Fibroblast of skin of left biceps (primary cell): ENCODE data around the gene URGCP.

Source experiments
- DNase-seq, 2 experiments: peaks; one replicate each; pipeline ENCODE4 v3.0.0-alpha.2; 2013; ENCODE audit warnings: low read depth in 2 of 2

The URGCP gene, protein sequence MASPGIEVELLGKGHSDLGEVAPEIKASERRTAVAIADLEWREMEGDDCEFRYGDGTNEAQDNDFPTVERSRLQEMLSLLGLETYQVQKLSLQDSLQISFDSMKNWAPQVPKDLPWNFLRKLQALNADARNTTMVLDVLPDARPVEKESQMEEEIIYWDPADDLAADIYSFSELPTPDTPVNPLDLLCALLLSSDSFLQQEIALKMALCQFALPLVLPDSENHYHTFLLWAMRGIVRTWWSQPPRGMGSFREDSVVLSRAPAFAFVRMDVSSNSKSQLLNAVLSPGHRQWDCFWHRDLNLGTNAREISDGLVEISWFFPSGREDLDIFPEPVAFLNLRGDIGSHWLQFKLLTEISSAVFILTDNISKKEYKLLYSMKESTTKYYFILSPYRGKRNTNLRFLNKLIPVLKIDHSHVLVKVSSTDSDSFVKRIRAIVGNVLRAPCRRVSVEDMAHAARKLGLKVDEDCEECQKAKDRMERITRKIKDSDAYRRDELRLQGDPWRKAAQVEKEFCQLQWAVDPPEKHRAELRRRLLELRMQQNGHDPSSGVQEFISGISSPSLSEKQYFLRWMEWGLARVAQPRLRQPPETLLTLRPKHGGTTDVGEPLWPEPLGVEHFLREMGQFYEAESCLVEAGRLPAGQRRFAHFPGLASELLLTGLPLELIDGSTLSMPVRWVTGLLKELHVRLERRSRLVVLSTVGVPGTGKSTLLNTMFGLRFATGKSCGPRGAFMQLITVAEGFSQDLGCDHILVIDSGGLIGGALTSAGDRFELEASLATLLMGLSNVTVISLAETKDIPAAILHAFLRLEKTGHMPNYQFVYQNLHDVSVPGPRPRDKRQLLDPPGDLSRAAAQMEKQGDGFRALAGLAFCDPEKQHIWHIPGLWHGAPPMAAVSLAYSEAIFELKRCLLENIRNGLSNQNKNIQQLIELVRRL

GRCh38 chr7:43906331-43907010 lies at the start of gene URGCP:
URGCP (minus strand) TSS chr7:43906596; CDS start chr7:43906575, 21 bp downstream.
- no peak for DNase-seq

DNA sequence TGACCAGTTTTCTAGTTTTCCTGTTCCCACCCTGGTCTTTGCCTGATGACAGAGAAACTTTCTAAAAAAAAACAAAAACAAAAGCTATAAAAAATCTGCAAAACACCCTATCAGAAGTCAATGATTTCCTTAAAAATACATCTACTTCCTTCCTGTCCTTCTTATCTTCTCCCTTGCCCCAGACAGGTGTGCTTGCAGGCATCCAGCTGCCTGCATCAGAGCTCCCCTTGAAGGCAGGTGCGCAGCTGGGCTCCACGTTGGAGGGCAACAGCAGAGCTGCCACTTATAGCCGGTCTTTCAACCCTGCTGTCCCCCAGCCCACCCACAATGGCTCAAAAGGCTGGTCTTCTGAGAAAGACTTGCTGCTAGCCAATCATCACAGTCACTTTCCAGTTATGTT lies 49.6 kb upstream of the URGCP start:
- DNase-seq: no peak

DNA sequence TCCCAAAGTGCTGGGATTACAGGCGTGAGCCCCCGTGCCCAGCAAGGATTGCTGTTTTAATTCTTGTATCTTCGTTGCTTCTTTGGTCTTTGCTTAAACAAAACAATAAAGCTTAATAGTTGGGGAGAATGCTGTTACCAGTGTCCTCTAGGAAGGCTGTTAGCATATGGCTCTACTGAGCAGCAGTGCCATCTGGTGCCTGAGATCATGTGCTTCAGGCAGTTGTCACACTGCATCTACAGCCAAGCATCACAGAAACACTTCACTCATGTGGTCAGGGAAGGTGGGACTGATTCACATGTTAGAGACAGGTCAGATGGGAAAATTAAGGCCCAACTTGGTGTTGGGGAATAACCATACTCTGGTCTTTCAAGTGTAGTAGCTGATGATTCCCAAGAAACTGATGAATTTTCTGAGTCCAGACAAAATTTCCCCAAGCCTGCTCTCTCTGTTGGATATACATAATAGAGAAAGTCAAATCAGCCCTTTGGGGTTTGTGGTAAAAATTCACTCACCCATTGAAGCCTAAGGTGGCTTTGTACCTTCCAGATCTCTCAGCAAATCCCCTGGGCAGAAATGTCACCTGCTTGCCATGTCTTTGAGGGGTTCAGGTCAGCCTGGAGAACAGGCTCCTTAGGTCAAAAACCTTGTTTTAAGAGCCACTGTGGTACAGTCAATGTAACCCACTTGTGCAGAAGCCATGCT lies 48.3 kb upstream of the URGCP start:
- peak; percentile 3 to 8 for DNase-seq

DNA sequence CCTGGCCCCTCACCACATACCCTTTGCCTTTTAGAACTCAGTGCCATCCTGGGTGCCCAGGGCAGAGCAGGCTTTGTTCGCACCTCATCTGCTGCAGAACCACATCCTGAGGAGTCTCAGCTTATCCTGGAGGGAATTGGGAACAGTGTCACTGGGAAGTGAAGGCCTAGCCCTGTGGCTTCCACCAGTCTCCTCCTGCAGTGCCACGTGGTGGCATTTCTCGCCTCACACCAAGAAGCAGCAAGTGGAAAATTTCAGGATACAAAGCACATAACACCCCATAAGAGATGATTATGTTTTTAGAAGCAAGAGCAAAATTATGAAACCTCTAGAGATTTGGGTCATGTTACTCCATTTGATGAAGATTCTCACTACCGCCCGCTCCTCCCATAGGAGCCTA lies 46.7 kb upstream of the URGCP start:
- DNase-seq: no peak

GRCh38 chr7:43952028-43952427 lies 45.6 kb upstream of the URGCP start:
- DNase-seq: no peak

DNA sequence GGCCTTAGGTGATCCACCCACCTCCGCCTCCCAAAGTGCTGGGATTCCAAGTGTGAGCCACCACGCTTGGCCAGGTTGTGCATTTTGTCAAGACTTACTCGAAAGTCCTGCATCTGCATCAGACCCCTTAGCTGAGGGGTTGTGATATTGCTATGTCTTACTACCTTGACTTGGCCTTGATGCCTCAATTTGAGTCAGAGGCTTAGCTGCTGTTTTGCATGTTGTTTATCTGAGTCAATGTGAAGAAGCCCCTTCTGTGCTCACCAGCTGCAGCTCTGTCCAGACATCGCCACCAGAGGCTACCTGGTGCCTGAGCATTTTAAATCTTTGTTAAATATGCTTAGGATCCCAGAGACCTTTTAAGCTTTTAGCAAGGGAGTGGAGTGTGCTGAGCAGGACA lies 37.9 kb upstream of the URGCP start:
- DNase-seq: no peak

DNA sequence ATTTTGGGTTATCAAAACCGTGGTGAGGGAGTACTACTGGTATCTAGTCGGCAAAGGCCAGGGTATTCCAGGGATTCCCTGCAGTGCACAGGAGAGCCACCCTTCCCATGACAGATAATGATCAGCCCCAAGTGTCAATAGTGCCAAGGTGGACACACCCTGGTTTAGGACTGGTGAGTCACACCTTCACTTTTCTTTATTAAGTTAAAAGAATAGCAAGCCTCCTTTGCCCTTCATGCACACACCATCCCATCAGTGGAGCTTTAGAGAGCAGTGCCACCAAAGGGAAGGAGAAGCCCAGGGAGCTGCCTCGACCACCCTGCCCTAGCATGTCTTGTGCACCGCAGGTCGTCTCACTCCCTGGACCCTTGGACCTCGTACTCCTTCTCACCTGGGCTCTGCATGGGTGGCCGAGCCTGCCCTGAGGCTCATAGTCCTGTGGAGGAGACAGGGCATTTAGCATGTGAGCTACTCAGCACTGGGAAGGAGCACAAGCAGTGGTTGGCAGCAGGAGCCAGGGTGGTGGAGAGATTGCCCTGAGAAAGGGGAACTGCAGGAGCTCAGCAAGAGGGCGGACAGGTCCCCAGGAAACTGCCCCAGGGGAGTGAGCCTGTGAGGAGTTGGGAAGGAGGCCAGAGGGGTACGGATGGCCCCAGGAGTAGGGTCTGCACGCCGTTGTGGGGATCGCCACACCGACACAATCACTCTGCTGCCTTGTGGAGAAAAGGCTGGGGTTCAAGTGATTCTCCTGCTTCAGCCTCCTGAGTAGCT lies 37.2 kb upstream of the URGCP start:
- DNase-seq: no peak

GRCh38 chr7:43942997-43943396 lies 36.6 kb upstream of the URGCP start:
- DNase-seq: no peak

- DNase-seq: no peak
Measured at GRCh38 chr7:43942250-43942649, 35.9 kb upstream of the URGCP start.

DNA sequence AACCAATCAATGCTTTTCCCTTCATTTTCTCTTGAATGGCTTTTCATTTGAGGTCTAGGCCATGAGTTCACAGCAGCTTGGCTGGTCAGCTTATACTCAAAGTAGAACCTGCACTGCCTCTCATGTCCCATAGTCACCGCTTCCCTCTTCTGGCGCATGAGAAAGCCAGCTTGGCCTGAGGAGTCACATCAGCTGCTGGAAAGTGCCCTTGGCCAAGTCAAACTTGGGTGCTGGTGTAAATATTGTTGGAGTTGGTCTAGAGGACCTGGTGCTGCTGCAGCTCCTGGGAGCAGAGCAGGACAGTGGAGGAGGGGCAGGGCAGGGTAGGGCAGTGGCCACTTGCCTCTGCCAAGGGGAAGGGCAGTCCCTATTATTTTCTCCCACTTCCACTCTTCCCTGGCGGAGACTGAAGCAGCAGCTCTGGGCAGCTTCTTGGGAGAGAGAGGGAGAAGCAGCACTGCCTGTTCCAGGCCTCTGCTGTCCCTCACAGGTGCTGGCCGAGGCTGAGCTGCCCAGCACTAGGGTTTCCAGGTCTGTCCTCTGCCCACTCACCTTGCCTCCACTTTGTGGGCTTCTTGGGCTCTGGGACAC lies 32.6 kb upstream of the URGCP start:
- DNase-seq: no peak

GRCh38 chr7:43937444-43937843 lies 31.0 kb upstream of the URGCP start:
- DNase-seq: no peak

GRCh38 chr7:43933902-43934560 lies 27.6 kb upstream of the URGCP start:
- no peak for DNase-seq

DNA sequence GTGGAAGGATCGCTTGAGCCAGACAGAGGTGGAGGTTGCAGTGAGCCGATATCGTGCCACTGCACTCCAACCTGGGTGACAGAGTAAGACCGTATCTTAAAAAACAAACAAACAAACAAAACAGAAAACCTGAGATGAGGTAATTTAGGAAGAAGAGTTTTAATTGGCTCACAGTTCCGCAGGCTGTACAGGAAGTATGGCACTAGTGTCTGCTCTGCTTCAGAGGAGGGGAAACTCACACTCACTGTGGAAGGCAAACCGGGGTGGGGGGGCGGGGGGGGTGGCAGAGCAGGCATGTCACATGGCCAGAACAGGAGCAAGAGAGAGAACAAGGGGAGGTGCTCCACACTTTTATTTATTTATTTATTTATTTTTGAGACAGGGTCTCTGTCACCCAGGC lies 24.9 kb upstream of the URGCP start:
- no peak for DNase-seq

- DNase-seq: no peak
Measured at GRCh38 chr7:43929529-43930457, 23.4 kb upstream of the URGCP start.

DNA sequence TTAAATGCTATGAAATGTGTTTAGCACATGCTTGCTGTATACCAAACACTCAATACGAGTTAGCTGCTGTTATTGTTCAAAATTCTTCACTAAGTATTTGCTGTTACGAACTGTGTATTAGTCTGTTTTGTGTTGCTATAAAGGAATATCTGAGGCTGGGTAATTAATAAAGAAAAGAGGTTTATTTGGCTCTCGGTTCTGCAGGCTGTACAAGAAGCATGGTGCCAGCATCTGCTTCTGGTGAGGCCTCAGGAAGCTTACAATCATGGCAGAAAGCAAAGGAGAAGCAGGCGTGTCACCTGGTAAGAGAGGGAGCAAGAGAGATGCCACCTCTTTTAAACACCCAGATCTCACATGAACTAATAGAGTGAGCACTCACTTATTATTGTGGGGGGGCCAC lies 21.4 kb upstream of the URGCP start:
- no peak for DNase-seq

GRCh38 chr7:43926798-43927123 lies 20.4 kb upstream of the URGCP start:
- no peak for DNase-seq

GRCh38 chr7:43925984-43926797 lies 19.8 kb upstream of the URGCP start, which contains the start of gene UBE2D4:
UBE2D4 (plus strand) TSS chr7:43926436; CDS start chr7:43926533, 97 bp downstream.
- DNase-seq: no peak

- DNase-seq: no peak
Measured at GRCh38 chr7:43922726-43923125, 16.3 kb upstream of the URGCP start.
